ENCODE measurements around the gene DUSP3. TPM values are rescaled to one million over a fixed set of nuclear protein-coding genes. Genes with fewer than 3 reads are reported as not detected.

The DUSP3 gene
- total and polyA plus RNA-seq, 2 of the 13 experiments (the other 11 are each of a cell fraction or from before 2014, with no cell fraction given): 60.0 to 71.5 TPM

- BruUV-seq (replicated peaks): TSS peak; percentile 33
- Histone ChIP-seq H3K9ac (ENCODE audit: insufficient read depth, low read depth, low read length) (no peak overlapping the region), H3K4me2 (ENCODE audit: low read depth, low read length) (no peak overlapping the region), H3K27me3 (ENCODE audit: control insufficient read depth in 1 of 2, insufficient read depth in 2 of 2, low read length in 2 of 2) (no peaks in the 10 kb centered on the region), H3K27ac (ENCODE audit: extremely low read length, insufficient read depth, low read length) (no peak overlapping the region), H3K4me1 (ENCODE audit: insufficient read depth, low read length) (peaks cover 18% of the 10 kb centered on the region), H2AFZ (ENCODE audit: low read length) (no peak overlapping the region), H4K20me1 (ENCODE audit: insufficient read depth, low read length) (no peaks in the 10 kb centered on the region), H3K9me3 (ENCODE audit: low read length) (no peaks in the 10 kb centered on the region), H3K4me3 (replicated peaks in 1 of 3; ENCODE audit: insufficient read depth in 1 of 3, low read depth in 2 of 3, low read length in 3 of 3) (no peak overlapping the region), H3K79me2 (ENCODE audit: insufficient read depth, low read length) (no peaks in the 10 kb centered on the region), H3K36me3 (replicated peaks in 1 of 2; ENCODE audit: control insufficient read depth in 1 of 2, insufficient read depth in 2 of 2, low read length in 2 of 2) (peaks cover 14 to 26% of the 10 kb centered on the region in 2 experiments)
- POLR2A ChIA-PET: no interaction called here
- 84% methylated on average over 5 of the region's 5 CpGs for WGBS (ENCODE audit: low lambda C conversion rate)
- in situ Hi-C loops (cut with HindIII; ENCODE audit: extremely low pct_ligation_motif_present, low pct_unique_long_range_greater_than_20kb): loop anchor here (10.0 kb wide), 1 partner anchor 253 kb away; no protein-coding TSS in a partner anchor
- TF ChIP-seq ZNF614 (CRISPR knock-in tag; IDR thresholded peaks at IDR 0.05; ENCODE audit: borderline replicate concordance): no peak
- TF ChIP-seq NR2F6 (IDR thresholded peaks at IDR 0.05): no peak
- no peak for TF ChIP-seq NR2F6 (CRISPR knock-in tag; IDR thresholded peaks at IDR 0.05)
- TF ChIP-seq ZNF574 (CRISPR knock-in tag; IDR thresholded peaks at IDR 0.05): no peak
- no peak for TF ChIP-seq ZNF343 (CRISPR knock-in tag; IDR thresholded peaks at IDR 0.05)
- TF ChIP-seq MAFF (IDR thresholded peaks at IDR 0.05; ENCODE audit: low read depth, low read length): no peak
- TF ChIP-seq MAZ (IDR thresholded peaks at IDR 0.05; ENCODE audit: borderline replicate concordance, low read depth, low read length): no peak
- TF ChIP-seq MAZ (CRISPR knock-in tag; IDR thresholded peaks at IDR 0.05; ENCODE audit: low read depth): no peak
- no peak for TF ChIP-seq ZNF138 (CRISPR knock-in tag; IDR thresholded peaks at IDR 0.05; ENCODE audit: low read depth)
- no peak for TF ChIP-seq CBX5 (CRISPR knock-in tag; IDR thresholded peaks at IDR 0.05; ENCODE audit: borderline replicate concordance)
- no peak for TF ChIP-seq PPARG (CRISPR knock-in tag; conservative IDR thresholded peaks at IDR 0.05)
- no peak for TF ChIP-seq BRCA1 (CRISPR knock-in tag; IDR thresholded peaks at IDR 0.05)
- CTCF ChIA-PET (ENCODE audit: low intra/inter-chr PET ratio, low total read pairs): interaction anchor here (3.8 kb wide), 1 partner anchor 73 kb away, joined by 16 read pairs; no protein-coding TSS in a partner anchor
- ATAC-seq (no peak), DNase-seq (ENCODE audit: low spot score) (no peak), FAIRE-seq (no peak)
- intact Hi-C loops (cut with micrococcal nuclease; ENCODE audit: unreplicated experiment): loop anchor here (10.0 kb wide), 1 partner anchor 243 kb away; no protein-coding TSS in a partner anchor
Observed at GRCh38 chr17:43767713-43768059, 11.1 kb downstream of the DUSP3 start.
